8988T (cell line): ENCODE data around the gene UBXN6.
A peak's percentile ranks its signal among the peaks of the same experiment; 100 is the strongest.

Experiments
- DNase-seq: peaks from one replicate; pipeline ENCODE4 v3.0.0; 2011

Gene UBXN6, protein sequence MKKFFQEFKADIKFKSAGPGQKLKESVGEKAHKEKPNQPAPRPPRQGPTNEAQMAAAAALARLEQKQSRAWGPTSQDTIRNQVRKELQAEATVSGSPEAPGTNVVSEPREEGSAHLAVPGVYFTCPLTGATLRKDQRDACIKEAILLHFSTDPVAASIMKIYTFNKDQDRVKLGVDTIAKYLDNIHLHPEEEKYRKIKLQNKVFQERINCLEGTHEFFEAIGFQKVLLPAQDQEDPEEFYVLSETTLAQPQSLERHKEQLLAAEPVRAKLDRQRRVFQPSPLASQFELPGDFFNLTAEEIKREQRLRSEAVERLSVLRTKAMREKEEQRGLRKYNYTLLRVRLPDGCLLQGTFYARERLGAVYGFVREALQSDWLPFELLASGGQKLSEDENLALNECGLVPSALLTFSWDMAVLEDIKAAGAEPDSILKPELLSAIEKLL

DNA sequence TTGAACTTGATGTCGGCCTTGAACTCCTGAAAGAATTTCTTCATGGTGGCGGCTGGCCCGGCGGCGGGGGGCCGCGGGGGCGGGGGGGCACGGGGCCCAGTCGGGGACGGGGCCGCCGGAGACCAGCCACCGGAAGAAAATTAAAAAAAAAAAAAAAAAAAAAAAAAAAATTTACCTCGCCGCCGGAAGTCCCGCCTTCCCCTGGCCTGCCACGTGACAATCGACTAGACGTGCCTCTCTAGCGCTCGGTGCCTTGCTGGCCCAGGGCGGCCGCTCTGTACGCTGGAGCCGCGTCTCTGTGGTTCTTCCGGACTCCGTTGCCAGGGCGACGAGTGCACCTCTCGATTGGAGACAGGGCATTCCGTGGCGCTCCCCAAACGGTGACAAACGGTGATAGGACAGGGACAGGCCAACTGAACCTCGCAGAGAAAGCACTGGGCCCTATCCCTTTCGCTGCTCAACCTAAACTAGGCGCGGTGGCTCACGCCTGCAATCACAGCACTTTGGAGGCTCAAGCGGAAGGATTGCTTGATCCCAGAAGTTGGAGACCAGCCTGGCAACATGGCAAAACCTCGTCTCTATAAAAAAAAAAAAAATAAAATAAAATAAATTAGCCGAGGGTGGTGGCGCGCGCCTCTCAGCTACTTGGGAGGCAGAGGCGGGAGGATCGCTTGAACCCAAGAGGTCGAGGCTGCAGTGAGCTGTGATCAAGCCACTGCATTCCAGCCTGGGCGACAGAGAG lies at the start of gene UBXN6:
Gene UBXN6 (minus strand): TSS at position 141 of the 742 bp plus-strand sequence. CDS start 97 bp downstream, at position 44.
- peak; percentile 77 for DNase-seq

DNA sequence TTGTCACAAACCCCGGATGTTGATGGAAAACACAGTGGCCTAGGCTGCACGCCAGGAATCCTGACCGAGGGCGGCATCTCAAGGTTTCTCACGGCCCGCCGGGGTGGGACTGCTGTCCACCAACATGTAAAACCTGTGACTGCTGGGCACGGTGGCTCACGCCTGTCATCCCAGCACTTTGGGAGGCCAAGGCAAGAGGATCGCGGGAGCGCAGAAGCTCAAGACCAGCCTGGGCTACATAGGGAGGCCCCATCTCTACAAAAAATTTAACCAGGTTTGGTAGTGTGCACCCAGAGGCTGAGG lies 49.5 kb upstream of the UBXN6 start:
- DNase-seq = no peak

DNA sequence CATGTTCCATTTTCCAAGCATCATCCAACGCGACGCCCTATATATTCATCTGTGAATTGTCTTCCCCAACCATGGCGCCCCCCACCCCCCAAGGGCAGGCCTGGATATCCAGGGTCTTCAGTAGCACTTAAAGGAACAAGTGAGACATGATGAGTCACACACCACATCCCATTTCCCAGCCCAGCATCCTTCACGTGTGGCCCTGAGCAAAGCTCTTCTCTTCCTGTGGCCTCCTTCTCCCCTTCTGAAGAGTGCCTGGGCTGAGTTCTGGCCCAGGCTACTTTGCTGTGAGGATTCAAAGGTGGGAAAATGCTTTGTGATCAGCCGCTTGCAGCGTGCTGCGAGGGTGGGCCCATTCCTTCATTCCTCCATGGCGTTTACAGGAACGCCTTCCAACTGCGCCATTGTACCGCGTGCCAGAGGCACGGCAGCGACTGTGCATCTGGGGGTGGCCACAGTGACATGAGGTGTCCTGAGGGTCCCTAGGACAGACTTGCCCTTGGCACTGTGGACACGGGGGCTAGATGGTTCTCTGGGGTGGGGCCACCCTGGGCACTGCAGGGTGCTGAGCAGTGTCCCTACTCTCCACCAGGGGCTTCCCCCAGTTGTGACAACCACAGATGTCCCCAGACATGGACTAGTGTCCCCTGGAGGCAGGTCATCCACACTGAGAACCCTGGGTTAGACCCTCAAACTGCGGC lies 49.0 kb upstream of the UBXN6 start:
- DNase-seq = no peak

DNA sequence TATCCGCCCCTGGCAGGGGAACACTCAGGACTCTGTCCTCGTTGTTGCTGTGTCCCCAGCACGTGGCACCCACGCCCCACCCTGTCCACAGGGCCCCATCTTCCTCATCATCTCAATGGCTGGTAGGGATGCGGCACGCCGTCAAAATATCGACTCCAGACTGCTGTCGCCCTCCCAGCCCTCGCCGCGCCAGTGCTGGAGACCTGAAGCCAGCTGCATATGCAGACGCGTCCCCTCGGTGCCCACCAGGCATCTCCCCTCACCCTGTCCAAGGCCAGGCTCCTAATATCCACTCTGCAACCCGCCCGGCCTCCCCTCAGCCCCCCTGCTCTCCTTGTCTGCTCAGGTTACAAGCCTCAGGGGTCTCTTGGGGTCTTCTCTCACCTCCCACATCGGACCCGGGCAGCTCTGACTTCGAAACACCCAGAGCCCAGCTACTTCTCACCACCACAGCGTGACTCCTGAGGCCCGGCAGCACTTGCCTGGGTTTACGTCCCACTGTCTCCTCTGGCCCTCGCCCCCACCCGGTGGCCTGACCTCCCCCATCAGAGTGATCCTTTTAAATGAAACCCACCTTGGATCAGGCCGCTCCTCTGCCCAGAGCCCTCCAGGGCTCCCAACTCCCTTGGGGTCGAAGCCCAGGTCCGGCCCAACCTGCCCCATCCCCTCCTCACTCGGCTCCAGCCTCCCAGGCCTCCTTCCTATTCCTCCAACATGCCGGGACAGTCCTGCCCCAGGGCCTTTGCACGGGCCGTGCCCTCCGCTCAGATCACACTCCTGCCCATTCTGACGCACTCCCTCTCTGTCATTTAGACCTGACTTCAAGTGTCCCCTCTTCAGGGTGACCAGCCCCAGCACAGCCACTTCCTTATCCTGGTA lies 48.2 kb upstream of the UBXN6 start:
- DNase-seq = no peak

DNA sequence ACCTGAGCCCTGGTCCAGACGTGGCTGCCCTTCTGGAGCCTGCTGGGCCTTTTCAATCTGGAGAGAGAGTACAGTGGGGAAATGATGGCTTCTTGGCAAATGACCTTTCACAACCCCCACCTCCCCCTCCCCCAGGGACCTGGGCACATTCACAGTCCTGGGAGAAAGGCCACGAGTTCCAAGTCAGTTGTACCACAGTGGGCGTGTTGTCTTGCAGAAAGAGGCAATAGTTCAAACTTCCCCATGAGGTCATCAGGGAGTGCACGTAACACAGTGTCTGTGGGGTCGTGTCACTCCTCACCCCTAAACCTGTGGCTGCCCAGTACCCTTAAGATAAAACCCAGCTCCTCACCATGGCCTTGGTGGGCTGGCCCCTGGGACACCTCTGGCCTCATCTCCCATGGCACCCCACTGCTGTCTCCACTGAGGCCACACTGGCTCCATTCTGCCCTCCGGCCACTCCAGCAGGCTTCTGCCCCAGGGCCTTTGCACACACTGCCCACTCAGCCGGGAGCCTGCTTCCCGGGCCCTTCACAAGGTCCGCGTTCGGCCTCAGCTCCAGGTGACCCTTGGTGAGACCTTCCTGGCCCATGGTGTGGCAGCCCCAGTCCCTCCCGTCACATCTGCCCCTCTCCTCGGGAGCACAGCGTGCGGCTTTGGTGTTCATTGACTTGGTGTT lies 47.4 kb upstream of the UBXN6 start:
- no peak for DNase-seq

DNA sequence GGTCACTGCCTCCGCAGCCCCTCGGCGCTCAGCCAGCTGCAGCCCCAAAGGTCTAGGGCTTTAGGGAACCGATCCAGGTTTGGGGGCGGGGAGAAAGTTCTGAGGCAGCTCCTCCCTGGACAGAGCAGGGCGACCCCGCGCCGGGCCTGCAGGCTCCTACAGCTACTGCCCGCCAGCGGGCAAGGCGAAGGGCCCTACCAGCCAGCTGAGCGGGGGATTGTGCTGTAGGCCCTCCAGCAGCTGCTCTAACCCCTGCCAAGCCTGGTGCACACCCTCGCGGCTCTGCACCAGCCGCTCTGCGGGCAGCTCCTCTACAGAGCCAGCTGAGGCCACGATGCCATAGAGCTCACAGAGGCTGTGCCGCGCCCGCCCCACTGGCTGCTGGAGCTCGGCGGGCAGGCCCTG lies 46.7 kb upstream of the UBXN6 start:
- no peak for DNase-seq

DNA sequence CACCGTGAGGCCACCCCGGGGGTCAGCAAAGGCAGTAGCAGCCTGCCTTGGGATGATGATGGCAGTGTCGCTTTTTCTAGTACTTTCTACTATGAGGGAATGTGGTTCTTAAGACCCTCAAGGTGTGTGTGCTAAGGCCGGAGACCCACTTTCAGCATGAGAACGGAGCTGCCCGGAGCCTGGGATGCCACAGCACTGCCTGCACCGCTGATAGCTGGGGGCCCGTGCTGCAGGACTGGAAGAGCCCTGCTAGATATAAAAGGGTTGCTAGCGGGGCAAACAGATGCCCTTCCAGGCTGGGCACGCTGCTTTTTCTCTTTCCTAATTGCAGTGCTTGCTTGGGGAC lies 46.2 kb upstream of the UBXN6 start:
- DNase-seq = no peak

DNA sequence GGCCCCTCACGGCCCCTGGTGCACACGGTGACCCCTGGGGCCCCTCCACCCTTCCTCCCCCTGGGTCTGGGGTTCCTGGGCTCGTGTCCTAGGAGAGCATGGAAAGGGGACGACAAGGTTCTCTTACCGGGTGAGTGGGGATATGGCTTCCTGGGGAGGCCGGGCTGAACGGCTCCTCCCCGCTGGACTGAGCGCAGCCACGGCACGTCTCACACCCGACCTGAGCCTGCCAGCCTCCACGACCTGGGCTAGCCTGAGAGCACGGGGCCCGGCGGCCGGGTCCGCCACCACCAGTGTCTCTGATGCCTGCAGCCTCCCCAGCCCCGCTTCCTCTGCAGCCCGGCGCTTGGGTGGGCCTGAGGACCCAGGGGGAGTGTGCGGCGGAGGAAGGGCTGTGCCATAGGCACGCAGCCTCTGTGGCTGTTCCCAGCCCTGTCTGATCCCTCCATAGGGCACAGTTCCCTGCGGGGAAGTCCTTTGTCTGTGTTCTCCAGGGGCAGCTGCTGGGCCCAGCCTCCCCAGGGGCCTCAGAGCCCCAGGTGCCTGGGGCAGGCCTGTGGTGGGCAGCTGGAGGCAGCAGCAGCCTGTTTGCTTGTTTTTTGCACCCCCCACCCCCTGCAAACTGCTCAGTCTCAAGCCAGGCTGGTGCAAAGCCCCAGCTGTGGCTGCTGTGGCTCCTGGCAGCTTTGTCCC lies 45.7 kb upstream of the UBXN6 start:
- no peak for DNase-seq

DNA sequence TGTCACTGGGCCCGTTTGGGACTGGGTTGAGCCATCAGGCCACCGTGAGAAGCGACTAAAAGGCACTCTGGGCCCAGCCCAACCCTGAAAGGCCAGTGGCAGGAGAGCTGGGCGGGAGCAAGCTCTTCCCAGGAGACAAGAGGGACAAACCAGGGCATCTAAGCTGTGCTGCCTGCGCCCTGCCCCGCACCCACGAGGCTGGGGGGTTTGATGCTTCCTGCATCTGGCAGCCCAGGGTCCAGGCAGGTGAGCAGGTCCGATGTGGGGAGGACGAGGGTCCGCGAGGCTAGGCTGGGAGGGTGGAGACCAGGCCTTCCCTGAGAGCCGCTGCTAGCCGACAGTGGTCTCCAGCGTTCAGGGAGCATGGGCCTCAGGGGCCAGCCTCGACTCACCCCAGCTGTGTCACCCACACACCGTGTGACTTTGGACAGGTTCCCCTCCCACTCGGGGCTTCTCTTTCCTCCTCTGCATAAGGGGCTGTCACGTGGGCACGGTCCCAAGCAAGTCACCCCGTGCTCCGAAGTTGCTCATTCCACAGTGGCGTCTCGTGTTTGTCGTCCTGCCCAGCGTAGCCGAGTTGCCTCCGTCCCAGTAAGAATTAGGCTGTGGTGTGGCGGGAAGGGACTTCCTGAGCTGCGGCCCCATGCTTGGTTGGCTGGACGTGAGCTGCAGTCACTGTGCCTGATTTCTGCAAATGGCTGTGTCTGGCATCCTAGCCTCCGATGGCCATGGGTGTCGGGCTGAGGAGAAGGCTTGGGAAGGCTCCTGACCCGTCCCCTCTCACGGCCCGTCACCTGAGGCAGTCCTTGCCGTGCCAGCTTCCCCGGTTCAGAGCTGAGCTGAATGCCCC lies 44.9 kb upstream of the UBXN6 start:
- DNase-seq = no peak

DNA sequence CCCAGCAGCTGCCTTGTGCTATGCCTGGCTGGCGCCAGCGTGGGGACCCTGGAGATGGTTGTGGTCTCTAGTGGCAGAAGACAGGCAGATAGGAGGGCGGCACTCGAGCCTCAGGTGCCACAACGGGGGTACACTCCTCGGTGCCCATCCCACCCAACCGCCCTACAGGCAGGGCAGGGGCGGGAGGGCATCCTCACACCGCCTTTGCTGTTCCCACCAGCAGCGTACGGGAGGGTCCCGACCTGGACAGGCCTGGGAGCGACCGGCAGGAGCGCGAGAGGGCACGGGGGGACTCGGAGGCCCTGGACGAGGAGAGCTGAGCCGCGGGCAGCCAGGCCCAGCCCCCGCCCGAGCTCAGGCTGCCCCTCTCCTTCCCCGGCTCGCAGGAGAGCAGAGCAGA lies 44.1 kb upstream of the UBXN6 start:
- DNase-seq = no peak

DNA sequence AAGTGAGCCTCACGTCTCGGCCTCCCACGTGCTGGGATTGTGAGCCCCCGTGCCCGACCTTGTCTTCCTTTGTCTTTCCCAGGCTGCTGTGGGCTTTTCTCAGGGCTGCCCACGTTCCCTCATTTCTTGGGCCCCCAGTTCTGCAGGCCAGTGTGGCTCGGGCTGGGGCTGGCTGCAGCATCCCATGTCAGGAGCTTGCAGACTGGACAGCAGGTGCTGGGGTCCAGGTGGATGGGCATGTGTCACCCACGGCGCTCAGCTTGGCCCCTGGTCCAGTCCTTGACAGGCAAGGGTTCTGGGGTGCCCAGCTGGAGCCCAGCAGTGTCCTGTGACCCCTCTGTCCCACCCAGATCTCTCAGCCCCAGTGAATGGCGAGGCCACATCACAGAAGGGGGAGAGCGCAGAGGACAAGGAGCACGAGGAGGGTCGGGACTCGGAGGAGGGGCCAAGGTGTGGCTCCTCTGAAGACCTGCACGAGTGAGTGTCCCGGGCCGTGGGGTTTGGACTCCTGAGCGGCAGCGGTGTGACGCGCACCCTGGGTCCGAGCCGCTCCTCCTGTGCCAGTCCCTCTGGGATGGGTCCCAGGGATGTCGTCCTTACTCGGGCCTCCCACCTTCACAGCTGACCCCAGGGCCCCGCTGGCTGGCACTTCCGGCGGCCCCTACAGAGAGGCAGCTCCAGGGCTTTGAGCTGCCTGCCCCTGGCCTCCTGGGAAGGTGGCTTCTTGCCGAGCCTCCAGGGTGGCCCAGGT lies 43.4 kb upstream of the UBXN6 start:
- no peak for DNase-seq

DNA sequence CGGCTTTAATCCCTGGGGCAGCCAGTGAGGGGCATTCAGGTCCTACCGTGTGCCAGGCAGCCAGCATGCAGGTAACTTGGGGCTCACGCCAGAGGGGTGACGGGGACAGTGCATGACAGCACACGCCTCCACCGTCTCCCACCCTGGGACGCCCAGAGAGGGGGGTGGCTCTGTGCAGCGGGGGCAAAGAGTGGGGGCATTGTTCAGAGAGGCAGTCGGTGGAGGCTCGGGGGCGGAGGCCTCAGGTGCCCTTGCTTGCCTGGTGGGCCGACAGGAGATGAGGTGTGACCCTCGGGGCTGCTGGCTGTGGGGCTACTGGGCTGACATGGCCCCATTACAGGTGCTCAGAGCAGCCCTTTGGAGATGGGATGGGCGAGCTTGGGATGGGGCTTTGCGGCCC lies 42.3 kb upstream of the UBXN6 start:
- DNase-seq = no peak

DNA sequence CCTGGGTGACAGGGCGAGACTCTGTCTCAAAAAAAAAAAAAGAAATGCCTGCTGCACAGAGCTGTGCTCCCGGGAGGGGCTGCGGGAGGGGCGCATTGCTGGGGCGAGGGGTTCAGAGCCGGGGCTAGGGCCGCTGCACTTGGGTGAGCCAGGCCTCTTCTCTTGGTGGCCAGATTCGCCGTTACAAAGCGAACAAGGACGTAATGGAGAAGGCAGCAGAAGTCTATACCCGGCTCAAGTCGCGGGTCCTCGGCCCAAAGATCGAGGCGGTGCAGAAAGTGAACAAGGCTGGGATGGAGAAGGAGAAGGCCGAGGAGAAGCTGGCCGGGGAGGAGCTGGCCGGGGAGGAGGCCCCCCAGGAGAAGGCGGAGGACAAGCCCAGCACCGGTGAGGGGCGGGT lies 41.7 kb upstream of the UBXN6 start:
- no peak for DNase-seq

DNA sequence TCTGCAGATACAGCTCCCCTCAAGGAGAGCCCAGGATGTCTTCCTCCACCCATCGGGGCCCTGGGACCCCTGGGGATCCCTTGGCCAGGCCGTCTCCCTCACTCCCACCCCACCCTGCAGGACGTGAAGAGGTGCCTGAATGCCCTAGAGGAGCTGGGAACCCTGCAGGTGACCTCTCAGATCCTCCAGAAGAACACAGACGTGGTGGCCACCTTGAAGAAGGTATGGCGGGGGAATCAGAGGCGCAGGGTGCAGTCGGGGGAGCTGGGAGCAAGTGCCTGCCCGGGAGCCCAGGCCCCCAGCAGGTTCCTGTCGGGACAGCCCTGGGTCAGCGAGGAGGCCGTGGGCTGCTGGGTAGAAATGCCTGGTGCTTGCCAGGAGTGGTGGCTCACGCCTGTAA lies 41.1 kb upstream of the UBXN6 start:
- no peak for DNase-seq

DNA sequence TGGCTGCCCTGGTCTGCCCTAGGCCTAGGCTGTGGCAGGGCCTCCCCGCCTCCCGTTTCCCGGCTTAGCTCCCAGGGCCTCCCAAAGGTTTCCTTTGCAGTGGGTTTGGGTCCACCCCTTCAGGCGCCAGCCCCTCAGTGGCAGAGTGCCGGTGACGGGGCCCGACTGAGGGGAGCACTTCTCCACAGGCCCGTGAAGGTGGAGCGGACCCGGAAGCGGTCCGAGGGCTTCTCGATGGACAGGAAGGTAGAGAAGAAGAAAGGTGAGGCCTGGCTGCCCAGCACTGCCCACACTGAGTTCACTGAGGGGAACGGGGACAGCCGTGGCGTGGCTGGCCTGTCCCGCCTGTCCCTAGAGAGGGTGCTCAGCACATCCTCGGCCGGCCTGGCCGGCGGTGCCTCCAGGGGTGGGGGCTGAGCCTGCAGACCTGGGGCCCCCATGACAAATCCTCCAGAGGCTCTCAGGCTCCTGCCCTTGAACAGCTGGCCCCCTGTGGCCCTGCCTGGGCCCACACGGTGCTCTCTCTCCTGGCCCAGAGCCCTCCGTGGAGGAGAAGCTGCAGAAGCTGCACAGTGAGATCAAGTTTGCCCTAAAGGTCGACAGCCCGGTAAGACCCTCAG lies 40.3 kb upstream of the UBXN6 start:
- DNase-seq = no peak

DNA sequence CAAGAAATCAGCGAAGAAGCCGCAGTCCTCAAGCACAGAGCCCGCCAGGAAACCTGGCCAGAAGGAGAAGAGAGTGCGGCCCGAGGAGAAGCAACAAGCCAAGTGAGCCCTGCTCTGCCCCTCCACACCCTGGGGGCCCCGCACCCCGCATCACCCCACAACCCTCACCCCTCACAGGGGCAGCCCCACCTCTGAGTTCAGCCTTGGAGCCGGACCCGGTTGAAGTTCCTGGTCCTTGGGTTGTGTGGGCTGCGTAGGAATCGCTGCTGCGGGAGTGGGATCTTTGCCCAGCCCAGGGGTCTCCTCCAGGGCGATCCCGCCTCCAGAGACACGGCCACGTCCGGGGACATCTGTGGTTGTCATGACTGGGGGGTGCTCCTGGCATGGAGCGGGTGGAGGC lies 38.7 kb upstream of the UBXN6 start:
- DNase-seq = no peak

DNA sequence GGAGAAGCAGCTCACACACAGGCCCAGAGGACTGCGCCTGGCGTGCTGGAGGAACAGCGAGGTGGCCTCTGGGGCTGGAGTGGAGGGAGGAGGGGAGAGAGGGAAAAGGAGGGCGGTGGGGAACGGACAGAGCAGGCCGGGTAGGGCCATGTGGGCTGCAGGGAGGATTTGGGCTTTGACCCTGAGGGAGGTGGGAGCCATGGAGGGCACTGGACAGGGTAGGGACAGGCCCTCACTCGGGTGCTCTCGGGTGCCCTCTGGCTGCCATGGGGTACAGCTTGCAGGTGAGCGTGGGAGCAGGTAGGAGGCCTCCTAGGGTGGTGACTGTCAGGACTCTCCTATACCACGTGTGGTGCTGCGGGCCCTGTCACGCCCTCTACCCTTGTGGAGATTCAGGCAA lies 37.9 kb upstream of the UBXN6 start:
- DNase-seq = peak; percentile 84

DNA sequence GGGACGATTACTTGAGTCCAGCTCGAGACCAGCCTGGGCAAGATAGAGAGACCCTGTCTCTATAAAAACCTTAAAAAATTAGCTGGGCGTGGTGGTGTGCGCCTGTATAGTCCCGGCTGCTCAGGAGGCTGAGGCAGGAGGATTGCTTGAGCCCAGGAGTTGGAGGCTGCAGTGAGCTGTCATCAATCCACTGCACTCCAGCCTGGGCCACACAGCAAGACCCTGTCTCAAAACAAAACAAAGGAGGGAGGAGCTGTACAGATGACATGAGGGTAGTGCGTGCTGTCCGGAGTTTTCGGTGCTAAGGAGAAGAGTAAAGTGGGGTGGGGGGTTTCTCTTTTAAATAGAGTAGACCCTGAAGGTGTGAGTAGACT lies 37.1 kb upstream of the UBXN6 start:
- no peak for DNase-seq

DNA sequence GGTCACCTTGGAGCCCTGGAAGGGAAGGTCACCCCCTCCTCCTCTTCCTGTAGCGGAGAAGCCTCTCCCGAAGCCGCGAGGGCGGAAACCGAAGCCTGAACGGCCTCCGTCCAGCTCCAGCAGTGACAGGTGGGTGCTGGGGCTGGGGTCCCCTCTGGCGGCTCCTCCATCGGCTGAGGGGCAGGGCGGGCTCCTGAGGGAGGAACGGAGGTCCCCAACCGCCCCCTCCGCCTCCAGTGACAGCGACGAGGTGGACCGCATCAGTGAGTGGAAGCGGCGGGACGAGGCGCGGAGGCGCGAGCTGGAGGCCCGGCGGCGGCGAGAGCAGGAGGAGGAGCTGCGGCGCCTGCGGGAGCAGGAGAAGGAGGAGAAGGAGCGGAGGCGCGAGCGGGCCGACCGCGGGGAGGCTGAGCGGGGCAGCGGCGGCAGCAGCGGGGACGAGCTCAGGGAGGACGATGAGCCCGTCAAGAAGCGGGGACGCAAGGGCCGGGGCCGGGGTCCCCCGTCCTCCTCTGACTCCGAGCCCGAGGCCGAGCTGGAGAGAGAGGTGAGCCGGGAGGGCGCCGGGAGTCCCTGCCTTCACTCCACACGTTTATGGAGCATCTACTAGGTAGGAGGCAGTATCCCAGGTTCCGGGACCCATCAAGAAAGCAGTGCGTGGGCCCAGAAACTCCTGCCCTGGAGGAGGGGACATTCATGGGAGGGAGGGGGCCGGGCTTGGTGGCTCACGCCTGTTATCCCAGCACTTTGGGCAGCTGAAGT lies 36.5 kb upstream of the UBXN6 start:
- no peak for DNase-seq
